Lung (tissue), 12 donors: ENCODE measurements around the gene MUSTN1. TPM values are rescaled to one million over a fixed set of nuclear protein-coding genes. Genes with fewer than 3 reads are reported as not detected.

Experiments
- ATAC-seq: fragments of 200-7000 bp; cut with Tn5 transposase; one replicate; pipeline ENCODE4 v1.9.1; 2020; ENCODE audit warnings: moderate number of reproducible peaks; ENCODE audit not compliant: insufficient read depth, low FRiP score
- DNase-seq, 3 donors: peaks; one replicate each; pipeline ENCODE4 v3.0.0-alpha.2; 2013 to 2017
- H3K27ac ChIP-seq, 2 donors: one replicate each; pipeline ENCODE4 v1.5.1; 2013; ENCODE audit warnings: mild to moderate bottlenecking in 2 of 2, moderate library complexity in 2 of 2, control low read depth in 1 of 2, inconsistent platforms in 1 of 2, low read depth in 1 of 2, low read length in 1 of 2
- H3K27me3 ChIP-seq, 3 donors: one replicate each; pipeline ENCODE4 v1.5.1; 2013; ENCODE audit warnings: low read length in 2 of 3; ENCODE audit not compliant: control insufficient read depth in 3 of 3, insufficient read depth in 3 of 3
- H3K36me3 ChIP-seq, 4 donors: one replicate each; pipeline ENCODE4 v1.5.1; 2013; ENCODE audit warnings: low read length in 4 of 4, mild to moderate bottlenecking in 1 of 4, moderate library complexity in 1 of 4; ENCODE audit not compliant: control insufficient read depth in 4 of 4, insufficient read depth in 4 of 4
- H3K4me1 ChIP-seq, 5 donors: one replicate each; pipeline ENCODE4 v1.5.1; 2013; ENCODE audit warnings: low read length in 5 of 5, mild to moderate bottlenecking in 2 of 5, moderate library complexity in 1 of 5; ENCODE audit not compliant: control insufficient read depth in 5 of 5, insufficient read depth in 5 of 5
- H3K4me3 ChIP-seq: one replicate; pipeline ENCODE4 v1.5.1; 2013; ENCODE audit warnings: mild to moderate bottlenecking, control low read depth, moderate library complexity
- H3K9ac ChIP-seq, 2 donors: one replicate each; pipeline ENCODE4 v1.5.1; 2013; ENCODE audit warnings: low read length in 2 of 2, control low read depth in 1 of 2; ENCODE audit not compliant: insufficient read depth in 1 of 2
- H3K9me3 ChIP-seq, 4 donors: one replicate each; pipeline ENCODE4 v1.5.1; 2013; ENCODE audit warnings: low read length in 3 of 4, mild to moderate bottlenecking in 1 of 4, moderate library complexity in 1 of 4; ENCODE audit not compliant: control insufficient read depth in 4 of 4, insufficient read depth in 3 of 4
- WGBS, 2 donors: extraction: QIAGEN DNeasy Blood & Tissue Kit; methylation state at CpG; one replicate each; pipeline ENCODE4 v1.1.7; 2013; 5-methylcytosine and 5-hydroxymethylcytosine counted together
- polyA plus RNA-seq, 2 donors: library from polyadenylated mRNA; stranded (reverse); fragments of 200-250 nt; gene quantifications; one replicate each; pipeline ENCODE4 v1.2.1, GENCODE V29; 2013
- total RNA-seq, 2 donors: library from RNA; depleted of rRNA in 1 of 2; stranded (reverse); fragments of >200 nt in 1 of 2; gene quantifications; one replicate each; pipeline ENCODE4 v1.2.1, GENCODE V29; 2014 to 2021
- TF ChIP-seq, protein P1 (sequence below): IDR thresholded peaks from 2 replicates; pipeline ENCODE4 v1.5.1; 2012; ENCODE audit warnings: mild to moderate bottlenecking; ENCODE audit errors: control extremely low read depth, extremely low read depth
- donor health status: control.
- donor health status: control.
- donor health status: Bipolar disorder and iron deficiency.
- donor health status: healthy.
- donor health status: DM: yes; HTN: yes; CAD: no.

Gene MUSTN1
- total and polyA plus RNA-seq, 4 donors: 3.3 to 39.0 (median 7.8) TPM

- 66 to 70% methylated on average over 11 of the region's 11 CpGs for WGBS, 2 donors
- DNase-seq (no peak), ATAC-seq (no peak)
- no peak overlapping the region for H3K9ac ChIP-seq
- H3K36me3 ChIP-seq: peaks cover 0 to 10% (median 1%) of the 10 kb centered on the region in 4 donors
- H3K9me3 ChIP-seq: no peaks in the 10 kb centered on the region
- no peaks in the 10 kb centered on the region for H3K27me3 ChIP-seq
- H3K4me1 ChIP-seq: no peaks in the 10 kb centered on the region
- TF ChIP-seq, protein P1, sequence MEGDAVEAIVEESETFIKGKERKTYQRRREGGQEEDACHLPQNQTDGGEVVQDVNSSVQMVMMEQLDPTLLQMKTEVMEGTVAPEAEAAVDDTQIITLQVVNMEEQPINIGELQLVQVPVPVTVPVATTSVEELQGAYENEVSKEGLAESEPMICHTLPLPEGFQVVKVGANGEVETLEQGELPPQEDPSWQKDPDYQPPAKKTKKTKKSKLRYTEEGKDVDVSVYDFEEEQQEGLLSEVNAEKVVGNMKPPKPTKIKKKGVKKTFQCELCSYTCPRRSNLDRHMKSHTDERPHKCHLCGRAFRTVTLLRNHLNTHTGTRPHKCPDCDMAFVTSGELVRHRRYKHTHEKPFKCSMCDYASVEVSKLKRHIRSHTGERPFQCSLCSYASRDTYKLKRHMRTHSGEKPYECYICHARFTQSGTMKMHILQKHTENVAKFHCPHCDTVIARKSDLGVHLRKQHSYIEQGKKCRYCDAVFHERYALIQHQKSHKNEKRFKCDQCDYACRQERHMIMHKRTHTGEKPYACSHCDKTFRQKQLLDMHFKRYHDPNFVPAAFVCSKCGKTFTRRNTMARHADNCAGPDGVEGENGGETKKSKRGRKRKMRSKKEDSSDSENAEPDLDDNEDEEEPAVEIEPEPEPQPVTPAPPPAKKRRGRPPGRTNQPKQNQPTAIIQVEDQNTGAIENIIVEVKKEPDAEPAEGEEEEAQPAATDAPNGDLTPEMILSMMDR: no peak
- H3K27ac ChIP-seq: no peak overlapping the region
- no peak overlapping the region for H3K4me3 ChIP-seq
Measured at GRCh38 chr3:52820736-52821135, 14.1 kb downstream of the MUSTN1 start.

- no peak overlapping the region for H3K9ac ChIP-seq
Measured at GRCh38 chr3:52819936-52820335, 14.9 kb downstream of the MUSTN1 start.

DNA sequence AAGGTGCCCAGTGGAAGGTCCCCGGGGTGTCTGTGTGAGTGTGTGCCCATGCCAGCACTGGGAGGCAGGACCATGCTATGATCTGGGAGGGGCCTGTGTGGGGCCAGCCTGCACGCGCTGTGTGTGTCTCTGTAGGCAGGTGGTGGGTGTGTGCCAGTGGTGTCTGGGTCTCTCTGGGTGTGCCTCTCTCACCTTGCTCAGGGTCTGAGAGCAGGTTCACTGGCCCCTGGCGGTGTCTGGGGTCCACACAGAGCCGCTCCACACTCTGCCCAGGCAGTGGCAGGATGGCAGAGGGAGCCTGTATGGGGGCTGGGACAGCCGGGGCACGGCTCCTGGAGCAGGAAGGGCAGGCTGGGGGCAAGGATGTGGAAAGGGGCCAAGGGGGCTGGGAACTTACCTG is 17.0 kb downstream of the MUSTN1 start:
- TF ChIP-seq, protein P1: no peak
- no peaks in the 10 kb centered on the region for H3K4me1 ChIP-seq
- no peaks in the 10 kb centered on the region for H3K9me3 ChIP-seq
- no peak for DNase-seq
- H3K27me3 ChIP-seq: no peaks in the 10 kb centered on the region
- WGBS, 2 donors: 98% methylated on average over 7 of the region's 7 CpGs
- H3K9ac ChIP-seq: no peak overlapping the region
- no peak overlapping the region for H3K27ac ChIP-seq
- no peaks in the 10 kb centered on the region for H3K36me3 ChIP-seq
- no peak overlapping the region for H3K4me3 ChIP-seq
- ATAC-seq: no peak

More at GRCh38 chr3:52819936-52820335, 14.9 kb downstream of the MUSTN1 start:
- no peak for DNase-seq
- no peaks in the 10 kb centered on the region for H3K27me3 ChIP-seq
- 68 to 91% methylated on average over 2 of the region's 2 CpGs for WGBS, 2 donors
- H3K36me3 ChIP-seq: peaks cover 0 to 10% (median 1%) of the 10 kb centered on the region in 4 donors
- H3K9me3 ChIP-seq: no peaks in the 10 kb centered on the region
- no peak overlapping the region for H3K4me3 ChIP-seq
- TF ChIP-seq, protein P1: no peak
- no peaks in the 10 kb centered on the region for H3K4me1 ChIP-seq
- ATAC-seq: no peak
- no peak overlapping the region for H3K27ac ChIP-seq

DNA sequence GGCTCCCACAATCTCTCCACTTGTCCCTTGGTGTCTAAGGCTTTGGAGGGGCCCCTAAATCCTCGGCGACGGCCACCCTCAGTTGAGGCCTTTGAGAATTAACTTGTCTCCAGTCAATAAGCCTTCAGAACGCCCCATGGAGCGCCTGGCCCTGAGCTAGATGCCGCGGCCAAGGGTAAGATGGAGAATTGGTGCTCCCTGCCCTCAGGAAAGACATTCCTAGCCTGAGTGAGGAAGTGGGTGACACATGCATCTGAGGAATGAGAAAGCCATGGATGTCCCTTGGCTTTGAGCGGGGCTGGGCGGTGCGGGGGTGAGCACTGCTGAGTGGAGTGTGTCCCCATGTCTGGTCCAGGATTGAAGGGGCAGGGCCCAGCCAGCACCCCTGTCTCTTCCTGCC is 17.6 kb downstream of the MUSTN1 start:
- Histone ChIP-seq H3K4me1 (no peaks in the 10 kb centered on the region), H3K4me3 (no peak overlapping the region), H3K27ac (no peak overlapping the region), H3K9me3 (no peaks in the 10 kb centered on the region), H3K27me3 (no peaks in the 10 kb centered on the region), H3K36me3 (no peaks in the 10 kb centered on the region), H3K9ac (no peak overlapping the region)
- WGBS, 2 donors: 94 to 97% methylated on average over 10 of the region's 10 CpGs
- ATAC-seq: no peak
- TF ChIP-seq, protein P1: no peak
- no peak for DNase-seq
